SK-N-SH (cell line): ENCODE measurements around the gene NKG7. TPM values are rescaled to one million over a fixed set of nuclear protein-coding genes. Genes with fewer than 3 reads are reported as not detected.

Experiments used
- polyA plus RNA-seq, 3 experiments: library from polyadenylated mRNA; depleted of rRNA; stranded (reverse); fragments of >200 nt; gene quantifications; 2 replicates each; pipeline ENCODE4 v1.2.3, GENCODE V29; 2012

NKG7 gene
- polyA plus RNA-seq, 1 of the 3 experiments (the other 2 are of a cell fraction): not detected

Other genes starting within 250 kb of the NKG7 start
- not detected in 2 replicates for gene SIGLEC9, start 247.7 kb downstream of the NKG7 start, polyA plus RNA-seq (2012; rRNA removed)
- gene SIGLEC7, start 230.4 kb downstream of the NKG7 start, polyA plus RNA-seq (2012; rRNA removed): not detected in 2 replicates
- gene CD33, start 147.6 kb downstream of the NKG7 start, polyA plus RNA-seq (2012; rRNA removed): 0.36 and 0.67 TPM in 2 replicates
- gene SIGLECL1, start 121.6 kb downstream of the NKG7 start, polyA plus RNA-seq (2012; rRNA removed): not detected in 2 replicates
- gene IGLON5, start 61.0 kb downstream of the NKG7 start, polyA plus RNA-seq (2012; rRNA removed): 0.36 and 0.60 TPM in 2 replicates
- gene VSIG10L, start 30.5 kb downstream of the NKG7 start, polyA plus RNA-seq (2012; rRNA removed): 2.3 and 2.7 TPM in 2 replicates
- 130 and 169 TPM in 2 replicates for gene ETFB, start 6.3 kb downstream of the NKG7 start, polyA plus RNA-seq (2012; rRNA removed)
- 0.26 TPM in 1 of 2 replicates, not detected in the other for gene CLDND2, start 3.7 kb downstream of the NKG7 start, polyA plus RNA-seq (2012; rRNA removed)
- not detected in 2 replicates for gene LIM2, start 15.3 kb upstream of the NKG7 start, polyA plus RNA-seq (2012; rRNA removed)
- gene C19orf84, start 17.9 kb upstream of the NKG7 start, polyA plus RNA-seq (2012; rRNA removed): not detected in 2 replicates
- not detected in 2 replicates for gene SIGLEC10, start 45.0 kb upstream of the NKG7 start, polyA plus RNA-seq (2012; rRNA removed)
- not detected in 2 replicates for gene SIGLEC8, start 85.8 kb upstream of the NKG7 start, polyA plus RNA-seq (2012; rRNA removed)
- gene CEACAM18, start 105.9 kb upstream of the NKG7 start, polyA plus RNA-seq (2012; rRNA removed): not detected in 2 replicates
- gene SIGLEC12, start 129.1 kb upstream of the NKG7 start, polyA plus RNA-seq (2012; rRNA removed): not detected in 2 replicates
- not detected in 2 replicates for gene SIGLEC6, start 159.0 kb upstream of the NKG7 start, polyA plus RNA-seq (2012; rRNA removed)
- 3.1 and 4.9 TPM in 2 replicates for gene ZNF175, start 198.6 kb upstream of the NKG7 start, polyA plus RNA-seq (2012; rRNA removed)